H9 (cell line): ENCODE data around the gene WDR6. TPM values are rescaled to one million over a fixed set of nuclear protein-coding genes. Genes with fewer than 3 reads are reported as not detected.

Experiments
- DNase-seq: peaks from one replicate; pipeline ENCODE4 v3.0.0-alpha.2; 2017
- H2AFZ ChIP-seq: one replicate; pipeline ENCODE4 v1.6.1; 2013; ENCODE audit warnings: mild to moderate bottlenecking, low read length, control low read depth, moderate library complexity
- H2AK5ac ChIP-seq: 2 replicates; pipeline ENCODE4 v1.6.1; 2013; ENCODE audit warnings: low read length, control low read depth, mixed read lengths; ENCODE audit not compliant: insufficient read length
- H2BK120ac ChIP-seq: one replicate; pipeline ENCODE4 v1.6.1; 2013; ENCODE audit warnings: low read depth, mild to moderate bottlenecking, low read length, control low read depth, inconsistent platforms; ENCODE audit not compliant: poor library complexity, severe bottlenecking
- H2BK12ac ChIP-seq: 2 replicates; pipeline ENCODE4 v1.6.1; 2013; ENCODE audit warnings: low read length, control low read depth, mixed read lengths, low read depth; ENCODE audit not compliant: insufficient read length
- H2BK15ac ChIP-seq: 2 replicates; pipeline ENCODE4 v1.6.1; 2013; ENCODE audit warnings: low read depth, low read length, control low read depth
- H2BK20ac ChIP-seq: one replicate; pipeline ENCODE4 v1.6.1; 2013; ENCODE audit warnings: low read depth, mild to moderate bottlenecking, low read length, control low read depth, inconsistent platforms; ENCODE audit not compliant: poor library complexity, severe bottlenecking
- H2BK5ac ChIP-seq: 2 replicates; pipeline ENCODE4 v1.6.1; 2013; ENCODE audit warnings: low read length, control low read depth, mixed read lengths; ENCODE audit not compliant: insufficient read length
- H3K14ac ChIP-seq: 2 replicates; pipeline ENCODE4 v1.6.1; 2013; ENCODE audit warnings: low read length, control low read depth; ENCODE audit not compliant: insufficient read depth
- H3K18ac ChIP-seq: 2 replicates; pipeline ENCODE4 v1.6.1; 2013; ENCODE audit warnings: low read depth, mild to moderate bottlenecking, mixed read lengths, low read length, control low read depth; ENCODE audit not compliant: insufficient read length
- H3K23ac ChIP-seq: 2 replicates; pipeline ENCODE4 v1.6.1; 2013; ENCODE audit warnings: low read length, control low read depth, mixed read lengths, low read depth; ENCODE audit not compliant: insufficient read length
- H3K23me2 ChIP-seq: 2 replicates; pipeline ENCODE4 v1.6.1; 2013; ENCODE audit warnings: low read depth, mild to moderate bottlenecking, mixed read lengths, low read length, control low read depth; ENCODE audit not compliant: insufficient read length, poor library complexity, severe bottlenecking
- H3K27ac ChIP-seq: 2 replicates; pipeline ENCODE4 v1.5.1; 2013; ENCODE audit warnings: low read length, control low read depth, mixed read lengths, low read depth; ENCODE audit not compliant: insufficient read length
- H3K27me3 ChIP-seq: 2 replicates; pipeline ENCODE4 v1.6.1; 2013; ENCODE audit warnings: low read length, control low read depth, inconsistent platforms; ENCODE audit not compliant: insufficient read depth
- H3K4ac ChIP-seq: 2 replicates; pipeline ENCODE4 v1.6.1; 2013; ENCODE audit warnings: low read depth, mild to moderate bottlenecking, control low read depth, inconsistent platforms, low read length, moderate library complexity
- H3K4me1 ChIP-seq: 2 replicates; pipeline ENCODE4 v1.6.1; 2013; ENCODE audit warnings: low read length, control low read depth, inconsistent platforms; ENCODE audit not compliant: insufficient read depth
- H3K4me2 ChIP-seq: 2 replicates; pipeline ENCODE4 v1.6.1; 2013; ENCODE audit warnings: low read length, control low read depth, mixed read lengths; ENCODE audit not compliant: insufficient read length, insufficient read depth
- H3K56ac ChIP-seq: 2 replicates; pipeline ENCODE4 v1.6.1; 2013; ENCODE audit warnings: low read depth, mild to moderate bottlenecking, mixed read lengths, low read length, control low read depth; ENCODE audit not compliant: insufficient read length
- H3K79me1 ChIP-seq: 2 replicates; pipeline ENCODE4 v1.6.1; 2013; ENCODE audit warnings: low read depth, mild to moderate bottlenecking, moderate library complexity, low read length, control low read depth, inconsistent platforms; ENCODE audit not compliant: insufficient read depth, poor library complexity, severe bottlenecking
- H3K79me2 ChIP-seq: 2 replicates; pipeline ENCODE4 v1.6.1; 2013; ENCODE audit warnings: low read length, control low read depth, inconsistent platforms; ENCODE audit not compliant: insufficient read depth
- H3K9ac ChIP-seq: 2 replicates; pipeline ENCODE4 v1.6.1; 2013; ENCODE audit warnings: low read length, control low read depth, mixed read lengths; ENCODE audit not compliant: insufficient read length; ENCODE audit errors: extremely low read depth
- H3K9me3 ChIP-seq: one replicate; pipeline ENCODE4 v1.6.1; 2013; ENCODE audit warnings: low read depth, low read length, inconsistent platforms; ENCODE audit not compliant: control insufficient read depth
- H3T11ph ChIP-seq: one replicate; pipeline ENCODE4 v1.6.1; 2013; ENCODE audit warnings: mild to moderate bottlenecking, low read length, control low read depth, inconsistent platforms
- H4K20me1 ChIP-seq: one replicate; pipeline ENCODE4 v1.6.1; 2013; ENCODE audit not compliant: control insufficient read depth, insufficient read length, insufficient read depth
- H4K5ac ChIP-seq: 2 replicates; pipeline ENCODE4 v1.6.1; 2013; ENCODE audit warnings: low read depth, mild to moderate bottlenecking, mixed read lengths, low read length, control low read depth; ENCODE audit not compliant: insufficient read length
- H4K8ac ChIP-seq: replicated peaks from 2 replicates; pipeline ENCODE4 v1.6.1; 2013; ENCODE audit warnings: low read length, control low read depth, mixed read lengths, low read depth; ENCODE audit not compliant: insufficient read length
- H4K91ac ChIP-seq: 2 replicates; pipeline ENCODE4 v1.6.1; 2013; ENCODE audit warnings: low read depth, mild to moderate bottlenecking, moderate library complexity, mixed read lengths, low read length, control low read depth; ENCODE audit not compliant: insufficient read length
- H3K27ac Mint-ChIP-seq, 3 experiments: 2 replicates in 2 of 3; 3 replicates in 1 of 3; pipeline ENCODE4 v1.8.0; 2020 to 2021; ENCODE audit warnings: mixed read lengths in 3 of 3, mild to moderate bottlenecking in 1 of 3, moderate library complexity in 1 of 3
- H3K27me3 Mint-ChIP-seq: 2 replicates; pipeline ENCODE4 v1.8.0; 2021; ENCODE audit warnings: low read depth, mild to moderate bottlenecking, moderate library complexity, mixed read lengths
- H3K36me3 Mint-ChIP-seq, 3 experiments: 2 replicates in 2 of 3; 3 replicates in 1 of 3; pipeline ENCODE4 v1.8.0; 2020 to 2021; ENCODE audit warnings: low read depth in 3 of 3, mixed read lengths in 3 of 3; ENCODE audit not compliant: insufficient read depth in 1 of 3
- H3K4me1 Mint-ChIP-seq, 2 experiments: 2 replicates each; pipeline ENCODE4 v1.8.0; 2020; ENCODE audit warnings: mixed read lengths in 2 of 2
- H3K4me3 Mint-ChIP-seq, 2 experiments: 2 replicates in 1 of 2; 3 replicates in 1 of 2; pipeline ENCODE4 v1.8.0; 2020 to 2021; ENCODE audit warnings: mild to moderate bottlenecking in 2 of 2, mixed read lengths in 2 of 2, moderate library complexity in 1 of 2
- H3K9me3 Mint-ChIP-seq, 2 experiments: 2 replicates in 1 of 2; 3 replicates in 1 of 2; pipeline ENCODE4 v1.8.0; 2020; ENCODE audit warnings: mild to moderate bottlenecking in 2 of 2, mixed read lengths in 2 of 2, moderate library complexity in 1 of 2
- WGBS: extraction: QIAGEN DNeasy Blood & Tissue Kit; methylation state at CpG from one replicate; pipeline ENCODE4 v1.1.7; 2013; ENCODE audit warnings: missing lambda C conversion rate, low lambda C conversion rate, mixed read lengths; ENCODE audit not compliant: insufficient read length; ENCODE audit errors: extremely low coverage; 5-methylcytosine and 5-hydroxymethylcytosine counted together
- total RNA-seq: library from RNA; stranded (reverse); gene quantifications from 2 replicates; pipeline ENCODE4 v1.2.1, GENCODE V29; 2021
- TF ChIP-seq, protein P1 (sequence below): fragments of 200-600 bp; sonication (generic); conservative IDR thresholded peaks from 3 replicates; pipeline ENCODE4 v1.8.0; 2021; ENCODE audit warnings: antibody characterized with exemption, mild to moderate bottlenecking

WDR6 gene
- total RNA-seq, 1 experiment from 2014 or later, result 298 TPM

DNA sequence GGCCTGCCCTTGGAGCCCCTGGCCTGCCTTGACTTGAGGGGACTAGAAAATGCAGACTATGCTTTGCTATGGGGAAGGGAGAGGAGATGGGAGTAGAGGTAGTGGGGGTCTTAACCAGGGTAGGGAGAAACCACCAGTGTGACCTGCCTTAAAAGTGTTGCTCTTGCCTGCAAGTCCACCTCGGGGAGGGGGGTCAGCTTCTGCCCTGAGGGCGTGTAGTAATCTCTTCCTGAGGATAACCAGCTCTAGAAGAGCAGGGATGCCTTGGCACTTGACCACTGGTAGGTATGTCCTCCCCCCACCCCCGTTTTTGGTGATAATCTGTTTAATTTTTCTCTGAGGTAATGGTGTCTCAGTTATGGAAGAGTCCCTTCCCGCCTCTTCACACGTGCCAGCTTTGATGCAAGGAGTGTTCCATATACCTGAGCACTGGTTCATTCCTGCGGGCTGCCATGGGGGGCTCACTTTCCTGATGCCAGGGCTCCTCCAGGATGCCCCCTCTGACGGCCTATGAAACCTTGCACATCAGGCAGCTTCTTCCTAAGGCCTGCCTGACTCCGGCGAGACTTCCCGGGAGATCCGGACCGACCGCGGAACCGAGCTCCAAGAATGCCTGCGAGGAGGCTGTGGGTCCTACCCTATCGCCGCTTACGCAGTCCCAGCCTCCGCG, 17.9 kb upstream of the WDR6 start:
- Histone ChIP-seq H3K79me1 (no peaks in the 10 kb centered on the region), H2AK5ac (no peak overlapping the region), H4K8ac (no peak overlapping the region), H2AFZ (no peak overlapping the region), H3K23ac (no peak overlapping the region), H3K27me3 (no peaks in the 10 kb centered on the region), H2BK5ac (no peak overlapping the region), H4K5ac (no peak overlapping the region), H3K56ac (no peak overlapping the region), H3K4ac (no peak overlapping the region), H3K18ac (peak overlapping the region; percentile 81), H3K4me2 (peak overlapping the region; percentile 90), H4K91ac (no peak overlapping the region), H3K9ac (peak overlapping the region; percentile 31), H3K14ac (peak overlapping the region; percentile 49; the same call in 1 of the 2 replicates), H2BK120ac (no peak overlapping the region), H3K23me2 (peaks cover 21% of the 10 kb centered on the region), H3K4me1 (peaks cover 11% of the 10 kb centered on the region; the same call in 1 of the 2 replicates), H2BK20ac (no peak overlapping the region), H3K79me2 (no peaks in the 10 kb centered on the region; the same call in 1 of the 2 replicates), H4K20me1 (no peaks in the 10 kb centered on the region), H2BK15ac (no peak overlapping the region), H3K27ac (no peak overlapping the region), H3K9me3 (no peaks in the 10 kb centered on the region), H2BK12ac (no peak overlapping the region), H3T11ph (no peak overlapping the region)
- Mint-ChIP-seq H3K27ac (peak overlapping the region; percentile 86 to 97 (median 91); a peak in 5 of 7 replicates), H3K4me3 (peak overlapping the region; percentile 88 to 94), H3K9me3 (no peaks in the 10 kb centered on the region), H3K36me3 (peaks cover 6 to 33% (median 11%) of the 10 kb centered on the region in 3 experiments), H3K4me1 (peaks cover 20% of the 10 kb centered on the region in 2 experiments), H3K27me3 (no peaks in the 10 kb centered on the region; the same call in 1 of the 2 replicates)
- no peak for DNase-seq
- no CpG with 5 or more reads among the region's 21 CpGs for WGBS
- TF ChIP-seq, protein P1, sequence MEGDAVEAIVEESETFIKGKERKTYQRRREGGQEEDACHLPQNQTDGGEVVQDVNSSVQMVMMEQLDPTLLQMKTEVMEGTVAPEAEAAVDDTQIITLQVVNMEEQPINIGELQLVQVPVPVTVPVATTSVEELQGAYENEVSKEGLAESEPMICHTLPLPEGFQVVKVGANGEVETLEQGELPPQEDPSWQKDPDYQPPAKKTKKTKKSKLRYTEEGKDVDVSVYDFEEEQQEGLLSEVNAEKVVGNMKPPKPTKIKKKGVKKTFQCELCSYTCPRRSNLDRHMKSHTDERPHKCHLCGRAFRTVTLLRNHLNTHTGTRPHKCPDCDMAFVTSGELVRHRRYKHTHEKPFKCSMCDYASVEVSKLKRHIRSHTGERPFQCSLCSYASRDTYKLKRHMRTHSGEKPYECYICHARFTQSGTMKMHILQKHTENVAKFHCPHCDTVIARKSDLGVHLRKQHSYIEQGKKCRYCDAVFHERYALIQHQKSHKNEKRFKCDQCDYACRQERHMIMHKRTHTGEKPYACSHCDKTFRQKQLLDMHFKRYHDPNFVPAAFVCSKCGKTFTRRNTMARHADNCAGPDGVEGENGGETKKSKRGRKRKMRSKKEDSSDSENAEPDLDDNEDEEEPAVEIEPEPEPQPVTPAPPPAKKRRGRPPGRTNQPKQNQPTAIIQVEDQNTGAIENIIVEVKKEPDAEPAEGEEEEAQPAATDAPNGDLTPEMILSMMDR, result no peak
